NCI-H510A treated with DMSO at 0.1 percent for 48 hours (cell line): ENCODE results near the gene PRTN3.

Experiments used
- DNase-seq: peaks from one replicate; lab custom pipeline; 2025; lab: John Stamatoyannopoulos, UW

Gene PRTN3

DNA sequence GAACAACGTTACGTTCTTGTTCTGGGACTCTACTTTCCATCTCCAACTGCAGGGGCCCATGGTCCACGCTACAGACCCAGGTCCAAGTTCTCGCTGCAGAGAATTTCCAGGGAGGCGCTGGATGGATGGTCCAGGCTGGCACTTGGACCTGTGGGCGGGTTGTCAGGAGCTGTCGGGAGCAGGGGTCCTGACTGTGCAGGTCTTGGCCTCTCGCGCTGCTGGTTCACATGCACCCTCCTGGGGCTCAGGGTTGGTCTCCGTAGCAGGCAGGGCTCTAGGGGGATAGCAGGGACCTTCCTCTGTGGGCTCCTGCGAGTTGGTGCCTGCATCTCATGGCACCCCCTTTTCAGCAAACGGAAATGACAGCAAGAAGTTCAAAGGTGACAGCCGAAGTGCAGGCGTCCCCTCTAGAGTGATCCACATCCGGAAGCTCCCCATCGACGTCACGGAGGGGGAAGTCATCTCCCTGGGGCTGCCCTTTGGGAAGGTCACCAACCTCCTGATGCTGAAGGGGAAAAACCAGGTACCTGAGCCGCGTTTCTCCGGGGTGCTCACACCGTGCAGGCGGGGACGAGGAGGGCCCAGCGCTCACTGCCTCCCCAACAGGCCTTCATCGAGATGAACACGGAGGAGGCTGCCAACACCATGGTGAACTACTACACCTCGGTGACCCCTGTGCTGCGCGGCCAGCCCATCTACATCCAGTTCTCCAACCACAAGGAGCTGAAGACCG is 36.9 kb upstream of the PRTN3 start:
- DNase-seq: no peak

DNA sequence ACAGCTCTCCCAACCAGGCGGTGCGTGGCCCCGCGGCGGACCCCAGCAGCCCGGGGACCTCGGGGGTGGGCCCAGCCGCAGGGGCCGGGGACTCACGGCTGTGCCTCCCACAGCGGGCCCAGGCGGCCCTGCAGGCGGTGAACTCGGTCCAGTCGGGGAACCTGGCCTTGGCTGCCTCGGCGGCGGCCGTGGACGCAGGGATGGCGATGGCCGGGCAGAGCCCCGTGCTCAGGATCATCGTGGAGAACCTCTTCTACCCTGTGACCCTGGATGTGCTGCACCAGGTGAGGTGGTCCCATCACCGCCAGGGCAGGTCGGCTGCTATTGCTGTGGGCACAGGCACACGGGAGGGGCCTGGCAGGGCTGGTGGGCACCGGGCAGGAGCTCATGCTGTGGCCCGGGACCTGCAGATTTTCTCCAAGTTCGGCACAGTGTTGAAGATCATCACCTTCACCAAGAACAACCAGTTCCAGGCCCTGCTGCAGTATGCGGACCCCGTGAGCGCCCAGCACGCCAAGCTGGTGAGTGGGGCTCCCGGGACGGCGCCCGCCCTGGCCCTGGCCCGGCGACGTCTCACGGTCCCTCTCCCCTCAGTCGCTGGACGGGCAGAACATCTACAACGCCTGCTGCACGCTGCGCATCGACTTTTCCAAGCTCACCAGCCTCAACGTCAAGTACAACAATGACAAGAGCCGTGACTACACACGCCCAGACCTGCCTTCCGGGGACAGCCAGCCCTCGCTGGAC is 36.2 kb upstream of the PRTN3 start:
- no peak for DNase-seq

DNA sequence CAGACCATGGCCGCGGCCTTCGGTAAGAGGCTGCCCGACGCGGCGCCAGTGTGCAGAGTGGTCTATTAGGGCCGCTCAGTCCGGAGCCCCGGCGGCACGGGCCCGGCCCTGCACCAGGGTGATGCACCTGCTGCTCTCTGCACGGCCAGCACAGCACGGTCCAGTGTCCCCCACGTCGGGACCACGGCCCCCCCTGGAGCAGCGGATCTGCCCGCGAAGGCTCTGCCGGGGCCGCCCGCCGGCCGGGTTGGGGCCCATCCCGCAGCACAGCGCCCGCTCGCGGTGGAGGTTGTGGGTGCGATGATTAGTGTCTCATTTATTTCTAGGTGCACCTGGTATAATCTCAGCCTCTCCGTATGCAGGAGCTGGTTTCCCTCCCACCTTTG is 35.6 kb upstream of the PRTN3 start:
- DNase-seq: no peak

DNA sequence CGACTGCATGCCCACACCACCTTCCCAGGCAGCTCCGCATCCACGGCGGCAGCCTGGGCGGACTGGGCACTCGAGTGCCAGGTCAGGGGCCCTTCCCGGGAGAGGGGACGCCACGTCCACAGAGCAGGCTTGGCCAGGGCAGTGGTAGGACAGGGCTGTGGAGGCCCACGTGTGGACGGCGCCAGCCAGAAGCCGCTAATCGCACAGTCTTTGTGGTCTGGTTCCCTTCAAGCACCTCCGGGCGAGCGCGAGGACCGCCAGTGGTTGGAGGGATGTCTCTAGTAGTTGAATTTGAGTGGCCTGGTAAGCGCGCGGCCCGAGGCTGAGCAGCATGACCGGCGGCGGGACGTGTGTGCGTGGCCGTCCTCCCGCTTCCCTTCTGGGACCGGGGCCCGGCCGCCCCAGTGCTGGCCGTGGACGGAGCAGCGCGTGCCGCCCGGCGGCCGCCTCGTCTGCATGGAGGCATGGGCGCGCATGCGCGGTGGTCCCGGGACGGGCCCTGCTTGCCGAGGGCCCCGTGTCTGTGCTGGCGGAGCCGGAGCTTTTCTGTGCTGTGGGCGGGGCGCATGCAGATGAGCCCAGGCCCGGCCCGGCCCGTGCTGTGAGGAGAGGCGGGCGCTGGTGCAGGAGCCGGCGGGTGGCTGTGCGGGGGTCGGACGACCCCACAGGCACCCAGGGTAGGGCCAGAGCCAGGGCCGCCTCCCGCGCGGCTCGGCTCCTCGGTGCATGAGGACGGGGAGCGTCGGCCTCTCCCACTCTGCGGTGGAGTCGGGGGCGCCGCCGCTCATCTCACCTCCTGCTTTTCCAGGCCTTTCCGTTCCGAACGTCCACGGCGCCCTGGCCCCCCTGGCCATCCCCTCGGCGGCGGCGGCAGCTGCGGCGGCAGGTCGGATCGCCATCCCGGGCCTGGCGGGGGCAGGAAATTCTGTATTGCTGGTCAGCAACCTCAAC is 34.9 kb upstream of the PRTN3 start:
- no peak for DNase-seq

GRCh38 chr19:806815-807421 is 33.9 kb upstream of the PRTN3 start:
- no peak for DNase-seq

- no peak for DNase-seq
These were observed 33.0 kb upstream of the PRTN3 start for GRCh38 chr19:807627-808422.

DNA sequence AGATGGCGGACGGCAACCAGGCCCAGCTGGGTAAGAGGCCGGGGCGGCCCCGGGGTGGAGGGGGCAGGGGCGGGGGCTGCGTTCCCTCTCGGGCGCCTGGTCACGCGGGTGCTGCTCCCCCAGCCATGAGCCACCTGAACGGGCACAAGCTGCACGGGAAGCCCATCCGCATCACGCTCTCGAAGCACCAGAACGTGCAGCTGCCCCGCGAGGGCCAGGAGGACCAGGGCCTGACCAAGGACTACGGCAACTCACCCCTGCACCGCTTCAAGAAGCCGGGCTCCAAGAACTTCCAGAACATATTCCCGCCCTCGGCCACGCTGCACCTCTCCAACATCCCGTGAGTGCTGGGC is 32.4 kb upstream of the PRTN3 start:
- DNase-seq: no peak

- no peak for DNase-seq
These were observed 30.5 kb upstream of the PRTN3 start for GRCh38 chr19:810077-810855.

DNA sequence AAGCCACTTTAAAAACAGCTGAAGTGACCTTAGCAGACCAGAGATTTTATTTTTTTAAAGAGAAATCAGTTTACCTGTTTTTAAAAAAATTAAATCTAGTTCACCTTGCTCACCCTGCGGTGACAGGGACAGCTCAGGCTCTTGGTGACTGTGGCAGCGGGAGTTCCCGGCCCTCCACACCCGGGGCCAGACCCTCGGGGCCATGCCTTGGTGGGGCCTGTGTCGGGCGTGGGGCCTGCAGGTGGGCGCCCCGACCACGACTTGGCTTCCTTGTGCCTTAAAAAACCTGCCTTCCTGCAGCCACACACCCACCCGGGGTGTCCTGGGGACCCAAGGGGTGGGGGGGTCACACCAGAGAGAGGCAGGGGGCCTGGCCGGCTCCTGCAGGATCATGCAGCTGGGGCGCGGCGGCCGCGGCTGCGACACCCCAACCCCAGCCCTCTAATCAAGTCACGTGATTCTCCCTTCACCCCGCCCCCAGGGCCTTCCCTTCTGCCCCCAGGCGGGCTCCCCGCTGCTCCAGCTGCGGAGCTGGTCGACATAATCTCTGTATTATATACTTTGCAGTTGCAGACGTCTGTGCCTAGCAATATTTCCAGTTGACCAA is 29.8 kb upstream of the PRTN3 start:
- DNase-seq: no peak

DNA sequence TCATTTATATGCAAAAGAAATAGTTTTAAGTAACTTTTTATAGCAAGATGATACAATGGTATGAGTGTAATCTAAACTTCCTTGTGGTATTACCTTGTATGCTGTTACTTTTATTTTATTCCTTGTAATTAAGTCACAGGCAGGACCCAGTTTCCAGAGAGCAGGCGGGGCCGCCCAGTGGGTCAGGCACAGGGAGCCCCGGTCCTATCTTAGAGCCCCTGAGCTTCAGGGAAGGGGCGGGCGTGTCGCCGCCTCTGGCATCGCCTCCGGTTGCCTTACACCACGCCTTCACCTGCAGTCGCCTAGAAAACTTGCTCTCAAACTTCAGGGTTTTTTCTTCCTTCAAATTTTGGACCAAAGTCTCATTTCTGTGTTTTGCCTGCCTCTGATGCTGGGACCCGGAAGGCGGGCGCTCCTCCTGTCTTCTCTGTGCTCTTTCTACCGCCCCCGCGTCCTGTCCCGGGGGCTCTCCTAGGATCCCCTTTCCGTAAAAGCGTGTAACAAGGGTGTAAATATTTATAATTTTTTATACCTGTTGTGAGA is 29.2 kb upstream of the PRTN3 start:
- no peak for DNase-seq

DNA sequence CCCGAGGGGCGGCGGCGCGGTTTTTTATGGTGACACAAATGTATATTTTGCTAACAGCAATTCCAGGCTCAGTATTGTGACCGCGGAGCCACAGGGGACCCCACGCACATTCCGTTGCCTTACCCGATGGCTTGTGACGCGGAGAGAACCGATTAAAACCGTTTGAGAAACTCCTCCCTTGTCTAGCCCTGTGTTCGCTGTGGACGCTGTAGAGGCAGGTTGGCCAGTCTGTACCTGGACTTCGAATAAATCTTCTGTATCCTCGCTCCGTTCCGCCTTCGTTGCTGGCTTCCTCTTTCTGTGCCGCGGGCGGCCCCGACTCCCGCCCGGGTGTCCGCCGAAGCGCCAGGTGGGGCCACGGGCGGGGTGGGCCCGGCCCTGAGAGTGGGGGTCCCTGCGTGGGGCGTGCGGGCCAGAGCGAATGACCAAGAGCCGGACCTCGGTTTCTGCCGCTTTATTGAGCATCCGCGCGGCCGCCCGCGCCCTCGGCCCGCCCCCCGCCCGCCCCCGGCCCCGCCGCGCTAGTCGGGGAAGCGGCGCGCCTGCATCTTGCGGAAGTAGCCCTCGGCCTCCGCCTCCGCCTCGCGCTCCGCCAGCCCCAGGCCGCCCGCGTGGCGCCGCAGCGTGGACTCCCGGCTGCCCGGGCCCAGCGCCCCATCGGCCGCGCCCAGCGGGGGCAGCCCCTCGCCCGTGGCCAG is 28.6 kb upstream of the PRTN3 start:
- no peak for DNase-seq

DNA sequence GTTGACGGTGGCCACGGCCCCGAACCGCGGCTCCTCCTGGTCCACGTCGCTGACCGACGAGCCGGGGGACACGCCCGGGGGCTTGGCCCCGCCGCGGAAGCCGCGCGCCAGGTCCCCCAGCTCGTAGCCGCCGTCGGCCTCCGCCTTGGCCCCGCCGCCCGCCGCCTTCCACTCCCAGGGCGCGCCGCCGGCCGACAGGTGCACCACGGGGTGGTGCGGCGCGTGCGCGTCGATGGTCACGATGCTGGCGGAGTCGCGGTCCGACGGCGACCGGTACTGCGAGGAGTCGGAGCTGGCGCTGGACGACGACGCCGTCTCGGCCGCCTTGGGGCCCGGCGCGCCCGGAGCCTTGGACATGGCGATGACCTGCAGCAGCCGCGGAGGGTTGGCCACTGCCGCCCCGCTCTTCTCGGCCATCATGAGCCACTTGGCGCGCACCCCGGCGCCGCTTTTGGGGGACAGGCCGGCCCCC is 28.0 kb upstream of the PRTN3 start:
- DNase-seq: no peak

GRCh38 chr19:813219-814151 is 27.3 kb upstream of the PRTN3 start:
- no peak for DNase-seq

GRCh38 chr19:814152-815078 is 26.4 kb upstream of the PRTN3 start:
- no peak for DNase-seq

GRCh38 chr19:815079-815774 is 25.6 kb upstream of the PRTN3 start:
- DNase-seq: no peak

- DNase-seq: no peak
These were observed 24.9 kb upstream of the PRTN3 start for GRCh38 chr19:815775-816499.
